Measurements from ENCODE around the gene MAST4.
A peak's percentile ranks its signal among the peaks of the same experiment; 100 is the strongest.

Gene MAST4

DNA sequence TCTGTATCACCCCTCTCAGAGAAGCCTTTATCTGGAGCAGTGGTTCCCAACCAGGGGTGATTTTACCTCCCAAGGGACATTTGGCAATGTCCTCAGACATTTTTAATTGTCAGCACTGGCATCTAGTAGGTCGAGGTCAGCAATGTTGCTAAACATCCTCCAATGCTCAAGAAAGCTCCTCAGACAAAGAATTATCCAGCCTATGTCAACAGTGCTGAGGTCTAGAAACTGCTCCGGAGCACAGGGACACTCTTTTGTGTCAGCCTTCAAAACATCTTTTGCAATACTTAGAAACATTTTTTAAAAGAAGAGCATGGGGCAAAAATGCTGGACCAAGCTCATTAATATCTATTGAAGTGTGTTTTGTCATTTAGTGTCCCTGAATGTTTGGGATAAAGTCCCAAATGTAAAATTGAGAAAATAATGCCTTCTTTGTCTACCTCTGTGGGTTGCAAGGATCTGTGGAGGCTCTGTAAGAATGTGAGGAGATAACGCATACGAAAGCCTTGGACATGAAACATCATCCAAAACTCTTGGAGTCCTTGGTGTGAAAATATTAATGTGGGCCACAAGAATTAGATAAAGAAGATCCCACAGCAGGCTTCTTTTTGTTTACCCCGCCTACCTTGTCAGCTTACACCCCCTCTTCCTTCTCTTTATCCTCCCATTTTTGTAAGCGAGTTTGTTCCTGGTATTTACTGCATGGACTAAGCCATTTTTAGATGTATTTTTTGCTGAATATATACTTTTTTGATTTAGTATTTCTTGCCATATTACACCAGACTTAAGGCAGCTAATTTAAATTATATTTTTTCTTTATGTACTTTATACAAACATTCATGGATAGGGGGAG is 406.9 kb downstream of the MAST4 start:
- peak overlapping the region; percentile 75 for H3K27ac ChIP-seq

DNA sequence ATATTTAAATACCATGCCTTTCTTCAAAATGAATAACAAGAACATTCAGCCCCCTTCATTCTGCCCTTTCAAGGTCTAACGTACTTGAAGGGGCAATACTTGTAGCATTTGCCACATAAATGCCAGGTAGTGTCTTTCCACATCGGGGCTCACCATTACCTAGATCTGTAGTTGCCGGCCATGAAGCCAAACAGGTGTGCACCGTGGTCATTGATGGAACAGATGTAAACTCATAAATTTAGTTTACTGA is 407.4 kb downstream of the MAST4 start:
- Histone ChIP-seq H3K36me3 (ENCODE audit: control insufficient read depth, insufficient read depth, low read length) (no peaks in the 10 kb centered on the region), H3K79me2 (peaks cover 51% of the 10 kb centered on the region), H3K27me3 (ENCODE audit: control insufficient read depth, insufficient read depth, low read length) (no peaks in the 10 kb centered on the region), H3K4me1 (peaks cover 13% of the 10 kb centered on the region), H3K4me2 (ENCODE audit: low read length) (peak overlapping the region; percentile 85), H2AFZ (peak overlapping the region; percentile 74), H3K9me3 (ENCODE audit: control insufficient read depth, low read length) (no peaks in the 10 kb centered on the region), H3K9ac (no peak overlapping the region), H3K27ac (peak overlapping the region; percentile 75), H3K4me3 (ENCODE audit: low read depth, low read length) (peak overlapping the region; percentile 53)
- TF ChIP-seq, protein P1, sequence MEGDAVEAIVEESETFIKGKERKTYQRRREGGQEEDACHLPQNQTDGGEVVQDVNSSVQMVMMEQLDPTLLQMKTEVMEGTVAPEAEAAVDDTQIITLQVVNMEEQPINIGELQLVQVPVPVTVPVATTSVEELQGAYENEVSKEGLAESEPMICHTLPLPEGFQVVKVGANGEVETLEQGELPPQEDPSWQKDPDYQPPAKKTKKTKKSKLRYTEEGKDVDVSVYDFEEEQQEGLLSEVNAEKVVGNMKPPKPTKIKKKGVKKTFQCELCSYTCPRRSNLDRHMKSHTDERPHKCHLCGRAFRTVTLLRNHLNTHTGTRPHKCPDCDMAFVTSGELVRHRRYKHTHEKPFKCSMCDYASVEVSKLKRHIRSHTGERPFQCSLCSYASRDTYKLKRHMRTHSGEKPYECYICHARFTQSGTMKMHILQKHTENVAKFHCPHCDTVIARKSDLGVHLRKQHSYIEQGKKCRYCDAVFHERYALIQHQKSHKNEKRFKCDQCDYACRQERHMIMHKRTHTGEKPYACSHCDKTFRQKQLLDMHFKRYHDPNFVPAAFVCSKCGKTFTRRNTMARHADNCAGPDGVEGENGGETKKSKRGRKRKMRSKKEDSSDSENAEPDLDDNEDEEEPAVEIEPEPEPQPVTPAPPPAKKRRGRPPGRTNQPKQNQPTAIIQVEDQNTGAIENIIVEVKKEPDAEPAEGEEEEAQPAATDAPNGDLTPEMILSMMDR (IDR thresholded peaks at IDR 0.05) = no peak

More for the DNA sequence above, 406.9 kb downstream of the MAST4 start:
- Histone ChIP-seq H3K9ac (no peak overlapping the region), H3K27me3 (ENCODE audit: control insufficient read depth, insufficient read depth, low read length) (no peaks in the 10 kb centered on the region), H3K9me3 (ENCODE audit: control insufficient read depth, low read length) (no peaks in the 10 kb centered on the region), H3K4me3 (ENCODE audit: low read depth, low read length) (peak overlapping the region; percentile 53), H3K4me1 (peaks cover 13% of the 10 kb centered on the region), H3K36me3 (ENCODE audit: control insufficient read depth, insufficient read depth, low read length) (no peaks in the 10 kb centered on the region), H2AFZ (peak overlapping the region; percentile 74), H3K4me2 (ENCODE audit: low read length) (peak overlapping the region; percentile 85), H3K79me2 (peaks cover 48% of the 10 kb centered on the region)
- TF ChIP-seq, protein P1 (IDR thresholded peaks at IDR 0.05) = no peak

DNA sequence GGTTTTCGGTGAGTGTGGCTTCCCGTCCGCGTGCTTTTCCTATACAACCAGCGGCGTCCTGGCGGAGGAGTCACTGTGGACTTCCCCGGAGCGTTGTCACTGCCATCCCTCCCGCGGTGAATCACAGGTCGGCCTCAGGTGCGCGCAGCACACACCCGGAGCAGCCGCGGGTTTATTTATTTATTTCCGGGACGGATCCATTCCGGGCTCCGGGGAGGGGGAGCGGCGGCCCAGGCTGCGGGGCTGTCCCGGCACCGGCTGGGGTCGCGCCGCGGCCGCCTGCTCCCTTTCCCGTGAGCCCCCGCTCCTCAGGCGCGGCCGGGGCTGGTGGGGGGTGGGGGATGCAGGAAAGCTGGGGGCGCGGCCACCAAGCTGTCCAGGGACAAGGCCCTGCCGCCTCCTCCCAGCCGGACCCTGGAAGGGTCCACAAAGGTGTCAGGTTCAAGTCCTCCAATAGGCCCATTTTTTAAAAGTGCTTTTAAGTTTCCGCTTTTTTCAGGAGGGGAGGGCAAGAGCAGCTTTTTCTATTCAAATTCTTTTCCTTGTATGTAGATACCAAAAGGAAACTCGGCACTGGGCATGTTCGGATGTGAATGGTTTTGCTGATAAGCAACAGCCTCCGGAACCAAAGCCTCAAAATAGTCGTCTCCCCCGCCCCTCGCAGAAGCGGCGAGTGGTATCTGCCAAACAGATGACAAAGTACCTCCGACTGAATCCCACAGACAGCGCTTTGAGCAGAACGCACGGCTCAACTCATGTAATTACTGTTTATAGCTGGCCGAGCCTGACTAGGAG is 407.9 kb downstream of the MAST4 start:
- no peaks in the 10 kb centered on the region for H3K27me3 ChIP-seq (ENCODE audit: control insufficient read depth, insufficient read depth, low read length)
- H2AFZ ChIP-seq = peak overlapping the region; percentile 74
- no peak overlapping the region for H3K9ac ChIP-seq
- H3K4me1 ChIP-seq = peaks cover 13% of the 10 kb centered on the region
- H3K4me2 ChIP-seq (ENCODE audit: low read length) = peak overlapping the region; percentile 85
- H3K9me3 ChIP-seq (ENCODE audit: control insufficient read depth, low read length) = no peaks in the 10 kb centered on the region
- TF ChIP-seq, protein P1 (IDR thresholded peaks at IDR 0.05) = no peak
- H3K4me3 ChIP-seq (ENCODE audit: low read depth, low read length) = peak overlapping the region; percentile 53
- no peaks in the 10 kb centered on the region for H3K36me3 ChIP-seq (ENCODE audit: control insufficient read depth, insufficient read depth, low read length)
- peak overlapping the region; percentile 75 for H3K27ac ChIP-seq
- H3K79me2 ChIP-seq = peaks cover 51% of the 10 kb centered on the region

DNA sequence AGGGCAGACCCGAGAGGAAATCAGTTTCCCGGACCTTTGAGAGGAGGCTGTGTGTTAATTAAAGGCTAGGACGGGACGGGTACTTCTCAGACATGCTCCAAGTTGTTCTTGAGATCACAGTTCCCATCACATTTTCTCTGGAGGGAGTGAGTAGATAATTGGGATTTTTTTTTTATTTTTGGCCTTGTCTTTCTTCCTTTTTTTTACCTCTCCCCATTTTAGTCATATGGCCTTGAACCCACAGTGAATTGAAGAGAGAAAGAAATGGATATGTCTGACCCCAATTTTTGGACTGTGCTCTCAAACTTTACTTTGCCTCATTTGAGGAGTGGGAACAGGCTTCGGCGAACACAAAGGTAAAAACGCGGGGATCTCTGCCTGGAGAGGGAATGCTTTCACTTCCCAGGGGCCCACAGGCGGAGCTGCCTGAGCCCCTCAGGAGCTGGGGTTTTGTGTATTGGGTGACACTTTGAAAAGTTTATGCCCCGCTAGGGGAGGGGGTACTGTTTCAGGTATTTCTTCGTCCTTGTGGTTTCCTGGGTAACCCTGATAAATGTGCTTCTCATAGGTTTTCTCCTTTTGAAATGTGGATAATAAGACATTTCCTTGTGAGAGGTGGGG is 408.6 kb downstream of the MAST4 start:
- Histone ChIP-seq H3K79me2 (peaks cover 52% of the 10 kb centered on the region), H3K4me1 (peaks cover 13% of the 10 kb centered on the region), H3K27me3 (ENCODE audit: control insufficient read depth, insufficient read depth, low read length) (no peaks in the 10 kb centered on the region), H2AFZ (peak overlapping the region; percentile 74), H3K4me2 (ENCODE audit: low read length) (peak overlapping the region; percentile 85), H3K4me3 (ENCODE audit: low read depth, low read length) (peak overlapping the region; percentile 53), H3K9me3 (ENCODE audit: control insufficient read depth, low read length) (no peaks in the 10 kb centered on the region), H3K27ac (peak overlapping the region; percentile 75), H3K9ac (no peak overlapping the region), H3K36me3 (ENCODE audit: control insufficient read depth, insufficient read depth, low read length) (no peaks in the 10 kb centered on the region)
- TF ChIP-seq, protein P1 (IDR thresholded peaks at IDR 0.05) = no peak
